HS-5 (cell line): ENCODE results near the gene USP53.
"Not testable (repeated sequence)": the region's sequence is repeated elsewhere in the genome, so short reads cannot be mapped to it uniquely, and the experiment has no call there.

Experiments used
- DNase-seq: peaks from one replicate; pipeline ENCODE4 v3.0.0-alpha.2; 2012; ENCODE audit warnings: low read depth

USP53 gene

DNA sequence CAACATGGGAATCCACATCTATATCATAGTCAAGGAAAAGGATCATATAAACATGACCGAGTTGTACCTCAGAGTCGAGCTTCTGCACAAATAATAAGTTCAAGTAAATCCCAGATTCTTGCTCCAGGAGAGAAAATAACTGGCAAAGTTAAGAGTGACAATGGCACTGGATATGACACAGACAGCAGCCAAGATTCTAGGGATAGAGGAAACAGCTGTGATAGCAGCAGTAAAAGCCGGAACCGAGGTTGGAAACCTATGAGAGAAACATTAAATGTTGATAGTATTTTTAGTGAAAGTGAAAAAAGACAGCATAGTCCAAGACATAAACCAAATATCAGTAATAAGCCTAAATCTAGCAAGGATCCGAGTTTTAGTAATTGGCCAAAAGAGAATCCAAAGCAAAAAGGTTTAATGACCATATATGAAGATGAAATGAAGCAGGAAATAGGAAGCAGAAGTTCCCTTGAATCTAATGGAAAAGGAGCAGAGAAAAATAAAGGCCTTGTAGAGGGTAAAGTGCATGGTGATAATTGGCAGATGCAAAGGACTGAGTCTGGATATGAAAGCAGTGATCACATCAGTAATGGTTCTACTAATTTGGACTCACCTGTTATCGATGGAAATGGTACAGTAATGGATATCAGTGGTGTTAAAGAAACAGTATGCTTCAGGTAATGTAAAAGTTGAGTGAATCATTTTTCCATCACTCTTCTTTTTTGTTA lies 59.0 kb downstream of the USP53 start:
- no peak for DNase-seq

DNA sequence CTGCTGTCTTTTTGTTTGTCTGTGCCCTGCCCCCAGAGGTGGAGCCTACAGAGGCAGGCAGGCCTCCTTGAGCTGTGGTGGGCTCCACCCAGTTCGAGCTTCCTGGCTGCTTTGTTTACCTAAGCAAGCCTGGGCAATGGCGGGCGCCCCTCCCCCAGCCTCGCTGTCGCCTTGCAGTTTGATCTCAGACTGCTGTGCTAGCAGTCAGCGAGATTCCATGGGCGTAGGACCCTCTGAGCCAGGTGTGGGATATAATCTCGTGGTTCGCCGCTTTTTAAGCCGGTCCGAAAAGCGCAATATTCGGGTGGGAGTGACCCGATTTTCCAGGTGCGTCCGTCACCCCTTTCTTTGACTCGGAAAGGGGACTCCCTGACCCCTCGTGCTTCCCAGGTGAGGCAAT lies 67.0 kb downstream of the USP53 start:
- not testable (repeated sequence) for DNase-seq

GRCh38 chr4:119279945-119280344 lies 67.4 kb downstream of the USP53 start:
- DNase-seq, result not testable (repeated sequence)

- DNase-seq, result no peak
Measured at GRCh38 chr4:119281393-119281792, 68.9 kb downstream of the USP53 start.

DNA sequence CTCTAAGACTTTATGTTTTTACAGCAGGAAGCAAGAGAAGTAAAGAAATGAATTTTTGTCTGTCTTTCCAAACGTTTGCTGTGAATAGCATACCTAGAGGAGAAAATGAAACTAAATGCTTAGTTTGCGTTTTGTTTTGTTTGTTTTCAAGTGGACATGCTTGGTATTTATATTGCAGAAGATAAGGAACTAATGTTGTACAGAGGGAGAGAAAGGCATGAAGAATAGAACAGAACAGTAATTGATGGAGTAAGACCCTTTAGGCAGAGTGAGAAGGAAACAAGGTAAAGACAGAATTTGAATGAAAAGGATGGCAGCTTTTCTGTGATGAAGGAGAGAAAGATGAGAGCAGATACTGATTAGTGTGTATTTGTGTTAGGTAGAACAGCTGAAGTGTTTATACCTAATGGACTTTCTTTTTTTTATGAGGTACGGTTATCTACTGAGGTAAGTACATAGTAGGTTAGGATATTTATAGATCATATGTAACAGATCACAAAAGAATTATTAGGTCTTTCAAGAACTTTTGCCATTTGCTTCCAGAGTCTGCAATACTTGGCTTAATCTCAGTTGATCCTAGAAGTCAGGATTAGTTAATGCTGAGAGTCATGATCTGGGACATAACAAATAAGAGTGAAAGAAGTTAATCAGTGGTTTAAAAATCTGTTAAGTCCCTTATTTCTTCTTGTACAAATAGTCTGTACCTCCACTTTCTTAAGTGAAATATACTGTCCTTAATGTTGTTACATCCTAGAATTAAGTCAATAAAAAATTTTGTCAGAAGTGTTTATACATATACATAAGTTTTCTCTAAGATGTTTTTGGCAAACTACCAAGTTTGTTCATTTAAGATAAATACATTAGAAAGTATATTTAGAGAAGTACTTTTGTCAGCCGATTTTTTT lies 72.6 kb downstream of the USP53 start:
- DNase-seq, result no peak

- peak; percentile 47 for DNase-seq
Measured at GRCh38 chr4:119286377-119287002, 74.0 kb downstream of the USP53 start.

- no peak for DNase-seq
Measured at GRCh38 chr4:119289313-119289712, 76.8 kb downstream of the USP53 start.

GRCh38 chr4:119290598-119290997 lies 78.1 kb downstream of the USP53 start:
- no peak for DNase-seq

- DNase-seq, result no peak
Measured at GRCh38 chr4:119296356-119296755, 83.8 kb downstream of the USP53 start.

DNA sequence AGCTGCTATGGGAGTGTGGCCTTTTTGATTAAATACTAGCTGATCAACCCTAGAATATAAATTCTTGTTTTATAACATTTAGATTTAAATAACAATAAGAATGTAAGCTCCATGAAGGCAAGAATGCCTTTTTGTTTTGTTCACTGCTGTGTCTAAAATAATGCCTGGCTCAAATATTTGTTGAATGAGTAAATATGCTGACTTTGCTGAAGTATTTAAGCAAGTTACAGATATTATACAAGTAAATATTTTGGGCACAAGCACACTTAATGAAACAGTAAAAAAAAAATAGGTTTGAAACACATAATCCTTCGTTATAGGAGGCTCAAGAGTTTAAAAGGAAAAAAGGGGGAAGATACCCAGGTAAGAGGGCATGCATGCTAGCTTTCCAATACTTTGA lies 85.3 kb downstream of the USP53 start:
- DNase-seq, result no peak

GRCh38 chr4:119299260-119299671 lies 86.8 kb downstream of the USP53 start:
- DNase-seq, result no peak

DNA sequence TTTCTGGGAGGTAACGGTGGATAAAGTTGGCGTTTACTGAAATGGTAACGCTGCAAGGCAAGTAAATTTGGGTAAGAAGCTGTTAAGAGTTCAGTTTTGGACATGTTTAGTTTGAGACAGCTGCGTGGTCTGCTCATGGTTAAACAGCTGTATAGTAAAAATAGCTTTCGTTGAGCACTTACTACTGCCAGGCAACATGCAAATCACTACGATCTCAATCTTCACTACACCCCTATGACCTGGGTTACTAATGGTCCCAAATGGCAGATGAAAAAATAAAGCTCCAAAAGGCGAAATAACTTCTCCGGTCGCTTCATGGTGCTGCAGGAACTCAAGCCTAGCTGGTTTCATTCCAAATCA lies 87.2 kb downstream of the USP53 start:
- no peak for DNase-seq

- peak; percentile 86 for DNase-seq
Measured at GRCh38 chr4:119300101-119300978, 87.8 kb downstream of the USP53 start.

GRCh38 chr4:119302073-119302832 lies 89.7 kb downstream of the USP53 start:
- DNase-seq, result no peak

DNA sequence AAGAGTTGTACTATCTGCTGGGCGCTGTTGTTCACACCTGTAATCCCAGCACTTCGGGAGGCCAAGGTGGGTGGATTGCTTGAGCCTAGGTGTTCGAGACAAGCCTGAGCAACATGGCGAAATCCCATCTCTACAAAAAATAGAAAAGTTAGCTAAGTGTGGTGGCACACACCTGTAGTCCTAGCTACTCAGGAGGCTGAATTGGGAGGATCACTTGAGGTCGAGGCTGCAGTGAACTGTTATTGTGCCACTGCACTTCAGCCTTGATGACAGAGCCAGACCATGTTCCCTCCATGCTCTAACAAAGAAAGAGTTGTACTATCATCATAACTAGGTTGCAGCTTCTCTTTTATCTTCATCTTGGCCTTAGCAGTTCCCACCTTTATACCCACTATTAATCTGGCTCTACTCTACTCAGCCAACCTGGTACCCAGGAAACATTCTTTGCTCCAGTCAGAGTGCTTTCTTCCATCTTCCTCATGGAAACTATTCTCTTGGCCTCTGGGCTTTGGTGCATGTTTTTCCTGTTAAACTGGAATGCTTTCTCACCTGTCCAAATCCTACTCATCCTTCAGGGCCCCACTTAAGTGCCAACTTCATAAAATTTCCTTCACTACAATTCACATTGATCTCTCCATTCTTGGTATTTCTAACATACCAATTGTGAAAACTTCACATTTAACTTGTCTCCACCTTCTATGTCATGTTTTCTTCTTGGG lies 91.2 kb downstream of the USP53 start:
- DNase-seq, result no peak

DNA sequence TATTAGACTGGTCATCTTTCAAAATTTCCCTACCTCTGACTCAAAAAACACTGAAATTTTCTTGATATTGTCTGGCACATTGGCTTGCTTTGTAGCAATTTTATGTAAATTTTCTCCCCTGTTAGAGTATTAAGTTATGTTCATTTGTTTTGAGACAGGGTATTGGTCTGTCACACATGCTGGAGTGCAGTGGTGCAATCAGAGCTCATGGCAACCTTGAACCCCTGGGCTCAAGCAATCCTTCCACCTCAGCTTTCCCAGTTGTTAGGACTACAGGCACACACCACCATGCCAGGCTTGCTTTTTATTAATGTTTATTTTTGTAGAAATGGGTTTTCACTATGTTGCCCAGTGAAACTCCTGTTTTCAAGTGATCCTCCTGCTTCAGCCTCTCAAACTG lies 91.9 kb downstream of the USP53 start:
- DNase-seq, result no peak

DNA sequence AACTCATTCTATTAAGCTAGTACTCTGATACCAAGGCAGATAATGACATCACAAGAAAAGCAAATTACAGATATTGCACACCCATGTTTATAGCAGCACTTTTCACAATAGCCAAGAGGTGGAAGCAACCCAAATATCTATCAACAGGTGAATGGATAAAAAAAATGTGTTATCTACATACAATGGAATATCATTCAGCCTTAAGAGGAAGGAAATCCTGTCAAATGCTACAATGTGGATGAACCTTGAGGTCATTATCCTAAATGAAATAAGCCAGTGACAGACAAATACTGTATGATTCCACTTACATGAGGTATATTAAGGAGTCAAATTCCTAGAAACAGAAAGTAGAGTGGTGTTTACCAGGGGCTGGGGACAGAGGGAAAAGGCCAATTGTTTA lies 95.1 kb downstream of the USP53 start:
- DNase-seq, result no peak

GRCh38 chr4:119310826-119311225 lies 98.3 kb downstream of the USP53 start:
- DNase-seq, result no peak

GRCh38 chr4:119313237-119313636 lies 100.7 kb downstream of the USP53 start:
- no peak for DNase-seq

DNA sequence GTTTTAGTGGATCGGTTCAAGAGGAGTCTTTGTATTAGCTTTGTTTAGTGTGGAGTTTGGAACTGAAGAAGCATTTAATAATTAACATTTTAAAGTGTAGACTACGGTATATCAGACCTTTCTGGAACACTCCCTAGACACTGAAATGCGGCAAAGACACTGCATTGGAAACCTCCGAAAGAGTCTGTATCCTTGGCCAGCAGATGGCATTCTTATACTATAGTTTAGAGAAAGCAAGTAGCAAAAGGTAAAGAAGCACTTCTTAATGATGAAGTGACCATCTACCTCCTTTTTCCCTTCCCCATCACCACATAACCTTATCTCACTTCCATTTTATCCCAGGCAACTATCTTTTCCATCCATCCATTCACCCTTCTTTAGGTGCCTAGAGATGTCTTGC lies 101.8 kb downstream of the USP53 start:
- DNase-seq, result no peak

DNA sequence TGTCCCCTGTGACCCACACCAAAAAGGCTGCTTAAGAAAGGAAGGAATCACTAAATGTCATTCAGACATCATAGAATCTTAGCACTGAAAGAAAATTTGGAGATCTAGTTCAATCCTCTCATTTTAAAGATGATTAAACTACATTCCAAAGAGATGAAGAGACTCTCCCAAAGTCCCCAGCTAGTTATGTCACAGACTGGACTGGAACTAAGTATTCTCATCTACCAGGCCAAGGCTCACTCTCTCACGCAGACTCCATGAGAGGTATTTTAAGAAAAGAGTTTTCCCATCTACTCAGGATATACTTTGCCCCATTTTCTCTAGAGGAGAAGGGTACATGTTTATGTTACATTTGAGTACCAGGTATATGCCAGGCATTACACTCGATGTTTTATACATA lies 102.5 kb downstream of the USP53 start:
- DNase-seq, result no peak
